ENCODE measurements around the gene ADD3. TPM values are rescaled to one million over a fixed set of nuclear protein-coding genes. Genes with fewer than 3 reads are reported as not detected.
"Not testable (repeated sequence)": the region's sequence is repeated elsewhere in the genome, so short reads cannot be mapped to it uniquely, and the experiment has no call there.

Gene ADD3
- total RNA-seq, 1 donor from 2014 or later = 128 TPM

DNA sequence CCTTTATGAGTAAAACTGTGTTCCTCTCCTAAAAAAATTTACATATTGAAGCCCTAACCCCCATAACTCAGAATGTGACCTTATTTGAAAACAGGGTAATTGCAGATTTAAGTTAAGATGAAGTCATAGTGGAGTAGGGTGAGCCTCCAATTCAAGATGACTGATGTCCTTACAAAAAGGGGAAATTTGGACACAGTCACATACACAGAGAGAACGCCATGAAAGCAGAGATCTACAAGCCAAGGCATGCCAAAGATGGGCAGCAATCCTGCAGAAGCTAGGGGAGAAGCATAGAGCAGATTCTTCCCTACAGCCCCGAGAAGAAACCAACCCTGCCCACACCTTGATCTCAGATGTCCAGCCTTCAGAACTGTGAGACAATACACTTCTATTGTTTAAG lies 23.8 kb upstream of the ADD3 start:
- no peak for DNase-seq (ENCODE audit: extremely low spot score, unreplicated experiment)
- no peaks in the 10 kb centered on the region for H3K27me3 Mint-ChIP-seq (ENCODE audit: unreplicated experiment)
- peaks cover 2% of the 10 kb centered on the region for H3K36me3 Mint-ChIP-seq (ENCODE audit: unreplicated experiment)
- H3K4me1 Mint-ChIP-seq (ENCODE audit: unreplicated experiment) = peaks cover 55% of the 10 kb centered on the region
- no peak overlapping the region for H3K4me3 Mint-ChIP-seq (ENCODE audit: unreplicated experiment)
- H3K9me3 Mint-ChIP-seq (ENCODE audit: unreplicated experiment) = peaks cover 14% of the 10 kb centered on the region
- no peak overlapping the region for H3K27ac Mint-ChIP-seq (ENCODE audit: unreplicated experiment)
- TF ChIP-seq, protein P1, sequence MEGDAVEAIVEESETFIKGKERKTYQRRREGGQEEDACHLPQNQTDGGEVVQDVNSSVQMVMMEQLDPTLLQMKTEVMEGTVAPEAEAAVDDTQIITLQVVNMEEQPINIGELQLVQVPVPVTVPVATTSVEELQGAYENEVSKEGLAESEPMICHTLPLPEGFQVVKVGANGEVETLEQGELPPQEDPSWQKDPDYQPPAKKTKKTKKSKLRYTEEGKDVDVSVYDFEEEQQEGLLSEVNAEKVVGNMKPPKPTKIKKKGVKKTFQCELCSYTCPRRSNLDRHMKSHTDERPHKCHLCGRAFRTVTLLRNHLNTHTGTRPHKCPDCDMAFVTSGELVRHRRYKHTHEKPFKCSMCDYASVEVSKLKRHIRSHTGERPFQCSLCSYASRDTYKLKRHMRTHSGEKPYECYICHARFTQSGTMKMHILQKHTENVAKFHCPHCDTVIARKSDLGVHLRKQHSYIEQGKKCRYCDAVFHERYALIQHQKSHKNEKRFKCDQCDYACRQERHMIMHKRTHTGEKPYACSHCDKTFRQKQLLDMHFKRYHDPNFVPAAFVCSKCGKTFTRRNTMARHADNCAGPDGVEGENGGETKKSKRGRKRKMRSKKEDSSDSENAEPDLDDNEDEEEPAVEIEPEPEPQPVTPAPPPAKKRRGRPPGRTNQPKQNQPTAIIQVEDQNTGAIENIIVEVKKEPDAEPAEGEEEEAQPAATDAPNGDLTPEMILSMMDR (IDR thresholded peaks at IDR 0.05) = no peak

DNA sequence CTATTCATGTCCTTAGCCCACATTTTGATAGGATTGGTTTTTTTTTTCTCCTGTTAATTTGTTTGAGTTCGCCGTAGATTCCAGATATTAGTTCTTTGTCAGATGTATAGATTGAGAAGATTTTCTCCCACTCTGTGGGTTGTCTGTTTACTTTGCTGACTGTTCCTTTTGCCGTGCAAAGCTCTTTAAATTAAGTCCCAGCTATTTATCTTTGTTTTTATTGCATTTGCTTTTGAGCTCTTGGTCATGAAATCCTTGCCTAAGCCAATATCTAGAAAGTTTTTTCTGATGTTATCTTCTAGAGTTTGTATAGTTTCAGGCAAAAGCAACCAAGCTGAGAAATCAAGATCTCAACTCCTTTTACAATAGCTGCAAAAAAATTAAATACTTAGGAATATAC lies 22.0 kb upstream of the ADD3 start:
- Mint-ChIP-seq H3K27ac (ENCODE audit: unreplicated experiment) (peak overlapping the region; percentile 43), H3K4me1 (ENCODE audit: unreplicated experiment) (peaks cover 56% of the 10 kb centered on the region), H3K9me3 (ENCODE audit: unreplicated experiment) (peaks cover 14% of the 10 kb centered on the region)
- H3K4me3 Mint-ChIP-seq (ENCODE audit: unreplicated experiment); H3K36me3 Mint-ChIP-seq (ENCODE audit: unreplicated experiment); H3K27me3 Mint-ChIP-seq (ENCODE audit: unreplicated experiment); DNase-seq (ENCODE audit: extremely low spot score, unreplicated experiment): not testable (repeated sequence)

DNA sequence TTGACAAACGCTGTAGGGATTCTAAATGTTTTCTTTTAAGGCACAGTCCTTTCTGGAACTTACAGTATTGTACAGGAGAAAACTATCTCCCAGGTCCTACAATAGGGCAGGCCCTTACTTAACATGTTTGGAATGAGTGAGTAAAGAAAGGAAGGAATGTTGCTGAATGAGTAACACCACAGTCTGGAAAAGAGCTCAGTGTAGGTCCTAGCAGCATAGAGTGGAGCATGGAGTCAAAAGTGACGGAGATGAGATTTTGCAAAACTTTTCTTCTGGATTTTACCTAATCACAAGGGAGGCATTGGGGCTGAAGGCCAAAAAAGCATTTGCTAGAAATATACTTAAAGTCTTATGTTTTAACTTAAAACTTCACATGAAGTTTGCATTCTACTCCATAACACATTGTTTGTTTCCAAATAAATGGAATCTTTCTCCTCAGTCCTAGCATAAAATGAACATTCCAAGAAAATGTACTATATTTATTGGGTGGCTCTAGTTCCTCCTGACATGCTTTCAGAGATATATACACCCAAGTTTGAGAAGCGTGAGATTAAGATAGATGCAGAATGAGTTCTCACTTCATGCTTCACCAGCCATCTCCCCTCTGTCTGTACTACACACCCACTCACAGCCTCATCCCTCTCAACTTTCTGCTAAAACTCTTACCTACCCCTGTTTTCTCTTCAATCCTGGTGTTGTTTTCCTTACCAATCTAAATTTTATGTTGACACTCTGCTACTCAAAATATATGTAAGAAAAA lies 20.2 kb upstream of the ADD3 start:
- Mint-ChIP-seq H3K36me3 (ENCODE audit: unreplicated experiment) (peaks cover 2% of the 10 kb centered on the region), H3K27ac (ENCODE audit: unreplicated experiment) (peak overlapping the region; percentile 87), H3K4me1 (ENCODE audit: unreplicated experiment) (peaks cover 49% of the 10 kb centered on the region), H3K4me3 (ENCODE audit: unreplicated experiment) (no peak overlapping the region), H3K27me3 (ENCODE audit: unreplicated experiment) (no peaks in the 10 kb centered on the region), H3K9me3 (ENCODE audit: unreplicated experiment) (peaks cover 14% of the 10 kb centered on the region)
- TF ChIP-seq, protein P1 (IDR thresholded peaks at IDR 0.05) = no peak
- DNase-seq (ENCODE audit: extremely low spot score, unreplicated experiment) = no peak

DNA sequence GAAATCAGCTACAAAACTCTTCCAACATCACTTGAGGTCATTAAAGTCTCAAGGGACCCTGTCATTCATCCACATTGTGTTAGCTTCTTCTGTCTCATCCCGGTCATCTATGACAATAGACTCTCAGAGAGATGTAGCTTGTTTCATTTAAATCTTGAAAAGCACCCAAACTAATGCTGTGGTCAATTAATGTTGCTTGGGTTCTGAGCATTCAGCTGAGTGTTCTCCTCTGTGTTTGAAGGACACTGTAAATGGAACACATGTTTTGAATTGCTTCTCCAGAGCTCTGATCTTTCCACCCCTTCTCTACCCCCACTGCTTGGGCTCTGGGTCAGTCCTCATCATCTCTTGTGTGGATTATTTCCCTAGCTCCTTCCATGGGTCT lies 19.6 kb upstream of the ADD3 start:
- H3K4me1 Mint-ChIP-seq (ENCODE audit: unreplicated experiment) = peaks cover 48% of the 10 kb centered on the region
- peak overlapping the region; percentile 87 for H3K27ac Mint-ChIP-seq (ENCODE audit: unreplicated experiment)
- H3K36me3 Mint-ChIP-seq (ENCODE audit: unreplicated experiment) = peaks cover 2% of the 10 kb centered on the region
- TF ChIP-seq, protein P1 (IDR thresholded peaks at IDR 0.05) = no peak
- no peak overlapping the region for H3K4me3 Mint-ChIP-seq (ENCODE audit: unreplicated experiment)
- no peaks in the 10 kb centered on the region for H3K27me3 Mint-ChIP-seq (ENCODE audit: unreplicated experiment)
- DNase-seq (ENCODE audit: extremely low spot score, unreplicated experiment) = no peak
- H3K9me3 Mint-ChIP-seq (ENCODE audit: unreplicated experiment) = peaks cover 14% of the 10 kb centered on the region

DNA sequence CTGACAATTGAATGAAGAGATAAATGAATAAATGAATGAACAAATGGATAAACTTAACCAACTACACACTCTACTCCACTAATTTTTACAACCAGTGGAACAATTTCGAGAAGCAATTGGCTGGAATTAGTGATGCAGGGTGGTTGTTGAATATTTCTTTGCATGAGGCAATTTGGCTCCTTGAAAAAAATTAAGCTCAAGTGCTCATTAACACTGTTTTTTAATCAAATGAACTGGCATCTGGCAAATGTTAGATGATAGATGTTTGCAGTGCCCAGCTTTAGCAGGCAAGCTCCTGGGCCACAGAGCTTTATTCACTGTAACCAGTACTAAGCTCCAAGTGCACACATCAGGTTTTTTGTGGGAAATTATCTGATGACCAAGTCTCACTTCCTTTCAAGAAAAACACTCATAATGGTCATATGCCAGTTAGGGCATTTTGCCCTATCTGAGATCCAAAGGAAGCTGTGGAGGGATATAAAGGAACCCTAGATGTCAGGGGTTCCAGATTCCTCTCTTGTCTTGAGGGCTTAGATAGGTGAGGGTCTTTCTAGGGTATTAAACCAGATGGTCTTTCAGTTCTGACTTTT lies 16.4 kb upstream of the ADD3 start:
- H3K9me3 Mint-ChIP-seq (ENCODE audit: unreplicated experiment) = peaks cover 4% of the 10 kb centered on the region
- no peaks in the 10 kb centered on the region for H3K36me3 Mint-ChIP-seq (ENCODE audit: unreplicated experiment)
- H3K27ac Mint-ChIP-seq (ENCODE audit: unreplicated experiment) = no peak overlapping the region
- H3K27me3 Mint-ChIP-seq (ENCODE audit: unreplicated experiment) = no peaks in the 10 kb centered on the region
- no peak for DNase-seq (ENCODE audit: extremely low spot score, unreplicated experiment)
- peaks cover 41% of the 10 kb centered on the region for H3K4me1 Mint-ChIP-seq (ENCODE audit: unreplicated experiment)
- TF ChIP-seq, protein P1 (IDR thresholded peaks at IDR 0.05) = no peak
- no peak overlapping the region for H3K4me3 Mint-ChIP-seq (ENCODE audit: unreplicated experiment)

Data from osteocyte (in vitro differentiated cells).